Mesenteric fat pad (tissue), 1 donor: Measurements from ENCODE around the gene MRPS2. TPM values are rescaled to one million over a fixed set of nuclear protein-coding genes. Genes with fewer than 3 reads are reported as not detected.
"Not testable (repeated sequence)": the region's sequence is repeated elsewhere in the genome, so short reads cannot be mapped to it uniquely, and the experiment has no call there.

Experiments
- DNase-seq: peaks from one replicate; pipeline ENCODE4 v3.0.0-alpha.2; 2020; ENCODE audit warnings: low spot score
- long read RNA-seq: library from polyadenylated mRNA; unstranded; transcript quantifications from one replicate; pipeline ENCODE4 v2.0.0, GENCODE V29; 2020
- total RNA-seq: library from RNA; stranded (reverse); fragmentation: NEBNext Ultra II Directional; extraction: Animal tissue kit (Norgen Biotek cat#: 25700); gene quantifications from one replicate; pipeline ENCODE4 v1.2.1, GENCODE V29; 2021
- donor health status: DM: yes; HTN: yes; CAD: no.

MRPS2 gene
- total RNA-seq: 25.9 TPM
- long read RNA-seq, transcript MRPS2-201 (4 exons, 1,510 nt): major isoform, 159 of 164 reads
- long read RNA-seq, partial matches to known transcripts: 4 of 164 reads
- long read RNA-seq, other reads (novel, unspliced or antisense): 0 of 164 reads

DNA sequence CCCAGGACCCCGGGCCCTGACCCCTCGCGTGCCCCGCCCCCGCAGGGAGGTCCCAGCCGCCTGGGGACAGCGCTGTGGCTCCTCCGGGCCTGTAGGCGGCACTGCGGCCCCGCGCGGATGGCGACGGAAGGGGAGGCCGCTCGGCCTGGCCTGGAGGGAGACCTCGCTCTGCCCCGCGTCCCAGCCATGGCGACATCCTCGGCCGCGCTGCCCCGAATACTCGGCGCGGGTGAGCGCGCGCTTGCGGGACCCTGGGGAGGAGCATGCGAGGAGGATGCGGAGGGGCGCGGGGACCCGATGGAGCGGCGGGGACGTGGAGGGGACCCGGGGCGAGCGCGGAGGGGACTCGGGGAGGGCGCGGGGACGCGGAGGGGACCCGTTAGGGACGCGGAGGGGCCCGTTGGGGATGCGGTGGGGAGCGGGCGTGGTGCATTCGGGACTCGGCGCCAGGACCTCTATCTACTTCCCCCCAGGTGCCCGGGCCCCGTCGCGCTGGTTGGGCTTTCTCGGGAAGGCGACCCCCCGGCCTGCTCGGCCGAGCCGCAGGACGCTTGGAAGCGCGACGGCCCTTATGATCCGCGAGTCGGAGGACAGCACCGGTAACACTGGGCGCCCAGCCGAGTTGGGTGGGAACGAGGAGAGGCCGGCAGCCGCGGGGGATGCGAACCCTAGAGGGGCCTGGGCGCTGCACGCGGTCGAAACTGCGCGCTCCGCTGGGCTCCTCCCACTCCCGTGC lies at the start of gene MRPS2:
TSS of gene MRPS2 (plus strand) at position 158 of the 736 bp plus-strand sequence. CDS start at position 187, 29 bp downstream.
- DNase-seq: peak; percentile 96

GRCh38 chr9:135450956-135451355 lies 49.5 kb upstream of the MRPS2 start:
- DNase-seq: peak; percentile 67

GRCh38 chr9:135451909-135452308 lies 48.6 kb upstream of the MRPS2 start:
- peak; percentile 5 for DNase-seq

- DNase-seq: no peak
Observed at GRCh38 chr9:135454737-135455136, 45.7 kb upstream of the MRPS2 start.

- DNase-seq: no peak
Observed at GRCh38 chr9:135455401-135456030, 45.0 kb upstream of the MRPS2 start.

DNA sequence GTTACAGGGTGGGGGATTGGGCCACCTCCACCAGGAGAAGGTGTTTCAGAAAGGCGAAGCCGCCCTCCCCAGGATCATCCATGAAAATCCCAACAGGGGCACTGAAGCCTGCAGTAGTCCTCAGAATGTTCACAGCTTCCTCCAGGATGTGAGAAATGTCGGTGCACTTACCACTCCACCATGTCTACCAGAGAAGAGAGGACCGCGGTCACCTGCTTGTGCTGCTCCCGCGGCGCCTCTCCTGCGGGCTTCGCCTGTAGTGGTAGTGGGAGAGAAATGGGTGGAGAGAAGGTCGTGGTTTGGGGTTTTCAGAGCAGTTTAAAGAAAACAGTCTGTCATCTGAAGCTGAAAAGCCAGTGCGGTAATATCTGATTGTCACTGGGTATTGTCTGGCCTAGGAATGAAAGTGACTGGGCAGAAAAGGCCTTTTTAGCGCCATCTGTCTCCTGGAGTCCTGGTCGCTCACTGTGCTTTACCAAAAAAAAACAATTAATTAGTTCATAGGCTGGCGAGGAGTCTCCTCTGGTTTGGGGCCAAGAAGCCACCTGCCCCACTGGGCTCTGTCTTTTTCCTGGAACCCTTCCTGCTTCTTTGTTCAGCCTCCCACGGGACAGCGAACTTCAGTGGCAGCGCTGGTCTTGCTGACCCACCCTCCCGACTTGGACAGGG lies 43.9 kb upstream of the MRPS2 start:
- DNase-seq: no peak

DNA sequence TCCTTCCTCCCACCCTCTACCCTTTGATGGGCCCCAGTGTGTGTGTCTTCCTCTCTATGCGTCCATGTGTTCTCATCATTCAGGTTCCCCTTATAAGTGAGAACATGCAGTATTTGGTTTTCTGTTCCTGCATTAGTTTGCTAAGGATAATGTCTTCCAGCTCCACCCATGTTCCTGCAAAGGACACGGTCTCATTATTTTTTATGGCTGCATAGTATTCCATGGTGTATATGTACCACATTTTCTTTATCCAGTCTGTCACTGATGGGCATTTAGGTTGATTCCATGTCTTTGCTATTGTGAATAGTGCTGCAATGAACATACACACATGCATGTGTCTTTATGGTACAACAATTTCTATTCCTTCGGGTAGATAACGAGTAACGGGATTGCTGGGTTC lies 42.0 kb upstream of the MRPS2 start:
- DNase-seq: not testable (repeated sequence)

DNA sequence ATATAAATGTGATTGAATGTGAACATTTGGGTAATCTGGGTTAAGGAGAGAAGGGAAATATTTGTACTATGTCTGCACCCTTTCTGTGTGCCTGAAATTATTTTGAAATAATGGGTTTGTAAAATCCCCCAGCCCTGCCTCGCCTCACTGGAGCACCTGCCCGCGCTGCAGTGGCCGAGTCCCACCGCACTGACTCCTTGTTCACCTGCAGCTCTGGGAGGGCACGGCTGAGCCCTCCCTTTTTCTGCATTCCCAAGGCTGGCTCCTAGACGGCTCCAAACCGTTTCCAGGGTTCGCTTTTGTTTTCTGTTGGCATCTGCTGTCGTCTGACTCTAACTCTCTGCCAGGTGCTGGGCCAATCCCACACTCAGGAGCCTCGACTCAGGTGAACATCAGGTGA lies 38.5 kb upstream of the MRPS2 start:
- DNase-seq: no peak

GRCh38 chr9:135463140-135463539 lies 37.3 kb upstream of the MRPS2 start:
- no peak for DNase-seq

DNA sequence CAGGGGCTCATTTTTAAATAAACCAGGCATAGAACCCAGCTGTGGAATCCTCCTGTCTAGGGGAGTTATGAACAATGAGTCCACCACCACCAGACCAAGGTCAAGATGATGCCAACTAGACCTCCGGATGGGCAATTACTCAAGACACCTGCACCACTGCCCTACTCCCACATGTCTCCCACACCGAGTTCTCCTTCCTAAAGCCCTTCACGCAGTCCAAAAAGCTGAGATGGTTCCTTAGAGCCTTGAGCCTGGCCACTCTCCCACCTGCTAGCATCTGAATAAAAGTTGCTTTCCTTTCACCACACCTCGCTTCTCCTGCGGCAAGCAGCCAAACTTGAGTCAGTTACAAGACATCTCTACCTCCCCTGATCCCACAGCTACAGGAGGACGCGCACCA lies 36.3 kb upstream of the MRPS2 start:
- DNase-seq: no peak

DNA sequence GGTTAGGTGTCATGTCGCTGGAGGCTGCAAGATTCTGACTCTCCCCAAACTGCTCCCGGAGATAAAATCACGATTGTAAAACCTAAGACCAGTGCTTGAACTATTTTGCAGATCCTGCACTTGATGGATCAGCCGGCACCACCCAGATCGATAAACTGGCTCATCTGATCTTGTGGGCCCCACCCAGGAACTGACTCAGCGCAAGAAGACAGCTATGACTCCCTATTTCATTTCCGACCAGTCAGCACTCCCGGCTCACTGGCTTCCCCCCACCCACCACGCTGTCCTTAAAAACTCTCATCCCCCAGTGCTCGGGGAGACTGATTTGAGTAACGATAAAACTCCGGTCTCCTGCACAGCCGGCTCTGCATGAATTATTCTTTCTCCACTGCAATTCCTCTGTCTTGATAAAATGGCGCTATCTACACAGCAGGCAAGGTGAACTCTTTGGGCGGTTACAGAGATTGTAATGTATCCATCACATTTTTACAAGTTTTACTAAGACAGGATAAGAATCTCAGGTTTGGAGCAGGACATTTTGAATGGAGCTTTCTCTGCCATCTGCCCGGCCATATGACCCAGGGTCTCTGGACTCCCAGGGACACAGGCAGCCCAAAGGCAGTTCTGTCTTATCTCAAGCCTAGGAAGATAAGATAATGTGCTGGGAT lies 31.5 kb upstream of the MRPS2 start:
- DNase-seq: no peak

GRCh38 chr9:135471791-135472640 lies 28.5 kb upstream of the MRPS2 start:
- DNase-seq: no peak

DNA sequence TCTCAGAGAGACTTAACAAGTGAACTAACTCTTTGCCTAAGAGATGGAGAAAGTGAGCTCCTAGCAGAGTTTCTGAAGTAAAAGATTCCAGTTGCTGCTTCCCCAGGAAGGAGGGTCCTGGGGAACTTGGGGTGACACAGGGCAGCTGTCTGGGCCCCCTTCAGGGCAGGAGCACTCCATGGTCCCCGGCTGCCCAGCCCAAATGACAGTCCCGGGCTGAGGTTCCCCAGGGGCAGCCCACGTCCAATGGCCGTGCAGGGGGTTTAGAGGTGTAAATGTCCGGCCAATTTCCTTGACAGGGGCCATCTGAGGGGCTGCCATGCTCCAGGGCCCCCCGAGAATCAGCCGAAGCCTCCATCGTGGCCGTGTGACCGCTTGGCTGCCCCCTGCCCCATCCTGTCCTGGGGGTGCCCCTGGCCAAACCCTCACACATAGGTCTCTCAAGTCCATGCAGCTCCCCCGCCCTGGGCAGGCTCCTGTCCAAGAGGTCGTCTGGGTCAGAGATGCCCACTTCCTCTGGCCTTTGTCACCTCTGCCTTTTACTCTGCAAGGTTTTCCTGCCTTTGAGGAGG lies 26.4 kb upstream of the MRPS2 start:
- DNase-seq: no peak

- no peak for DNase-seq
Observed at GRCh38 chr9:135474915-135475314, 25.6 kb upstream of the MRPS2 start.

DNA sequence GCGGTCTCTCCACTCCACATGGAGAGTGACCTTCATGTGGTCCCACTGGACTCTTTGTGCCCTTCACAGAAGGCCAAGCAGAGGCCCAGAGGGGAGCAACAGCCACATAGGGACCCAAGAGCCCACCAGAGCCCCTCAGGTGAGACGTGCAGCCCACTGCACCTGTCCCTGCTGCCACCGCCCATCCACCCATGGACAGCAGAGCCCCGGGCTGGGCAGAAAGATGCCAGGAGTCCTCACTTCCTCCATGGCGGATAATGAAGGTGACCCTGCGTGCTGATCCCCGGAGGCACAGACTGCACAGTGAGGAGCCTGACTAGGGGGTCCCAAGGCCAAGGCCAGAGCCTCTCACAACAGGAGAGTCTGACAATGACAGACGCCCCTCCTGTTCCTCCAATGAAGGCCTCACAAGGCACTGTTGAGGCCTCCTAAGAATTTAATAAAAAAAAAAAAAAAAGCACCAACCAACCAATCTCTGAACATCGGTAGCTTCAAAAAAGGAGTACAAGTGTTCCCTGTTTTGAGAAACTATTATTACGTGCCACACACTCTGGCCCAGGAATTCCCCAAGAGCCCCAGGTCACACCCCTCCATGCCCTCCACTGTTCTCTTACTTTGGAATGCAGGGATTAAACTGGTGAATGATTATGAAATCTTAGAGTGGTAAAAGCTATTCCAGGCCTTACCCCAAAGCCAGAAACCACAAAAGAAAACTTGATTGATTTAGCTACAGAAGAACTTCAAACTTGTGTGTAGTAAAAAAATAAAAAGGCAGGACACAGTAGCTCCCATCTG lies 23.7 kb upstream of the MRPS2 start:
- DNase-seq: no peak

DNA sequence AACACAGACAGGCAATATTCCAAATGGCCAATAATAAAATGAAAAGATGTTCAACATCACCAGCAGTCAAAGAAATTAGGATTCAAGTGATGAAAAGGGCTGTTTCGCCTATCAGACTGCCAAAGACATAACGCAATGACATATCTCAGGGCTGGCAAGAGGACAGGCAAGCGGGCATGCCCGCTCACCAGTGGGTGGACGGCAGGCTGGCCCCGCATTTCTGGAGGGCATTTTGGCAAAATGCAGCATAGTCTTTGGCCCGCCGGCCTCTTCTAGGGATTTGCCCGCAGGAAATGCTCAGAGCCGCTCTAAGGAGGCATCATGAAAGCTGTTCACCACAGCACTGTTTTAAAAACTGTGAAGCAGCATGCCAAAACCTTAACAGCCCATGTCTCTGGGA lies 22.3 kb upstream of the MRPS2 start:
- DNase-seq: no peak

DNA sequence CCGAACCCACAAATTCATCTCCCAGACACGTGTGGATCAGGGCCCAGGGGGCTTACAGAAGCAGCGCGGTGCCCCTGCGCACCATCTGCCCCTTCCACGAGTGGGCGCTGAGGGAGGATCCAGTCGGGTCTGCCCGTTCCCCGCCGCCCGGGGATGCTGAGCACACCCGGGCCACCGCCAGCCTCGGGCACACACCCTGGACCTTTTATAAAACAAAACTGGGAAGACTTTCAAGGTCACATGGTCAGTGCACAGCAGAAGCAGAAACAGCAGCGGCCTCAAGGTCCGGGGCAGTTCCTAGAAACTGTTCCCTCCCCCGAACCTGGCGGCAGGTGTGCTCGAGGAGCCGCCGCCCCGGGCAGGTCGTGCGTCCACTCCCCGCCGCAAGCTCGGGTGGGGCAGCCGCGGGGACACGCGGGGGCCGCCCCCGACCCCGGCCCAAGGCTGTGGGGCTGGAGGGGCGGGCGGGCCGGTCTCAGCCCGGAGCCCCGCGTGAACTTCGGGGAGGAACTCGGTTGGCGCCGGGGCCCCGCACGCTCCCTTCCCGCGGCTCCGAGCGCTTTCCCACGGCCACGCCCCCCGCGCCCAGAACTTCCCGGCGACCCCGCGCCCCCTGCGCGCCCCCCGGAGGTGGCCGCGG lies 21.5 kb upstream of the MRPS2 start:
- DNase-seq: no peak

DNA sequence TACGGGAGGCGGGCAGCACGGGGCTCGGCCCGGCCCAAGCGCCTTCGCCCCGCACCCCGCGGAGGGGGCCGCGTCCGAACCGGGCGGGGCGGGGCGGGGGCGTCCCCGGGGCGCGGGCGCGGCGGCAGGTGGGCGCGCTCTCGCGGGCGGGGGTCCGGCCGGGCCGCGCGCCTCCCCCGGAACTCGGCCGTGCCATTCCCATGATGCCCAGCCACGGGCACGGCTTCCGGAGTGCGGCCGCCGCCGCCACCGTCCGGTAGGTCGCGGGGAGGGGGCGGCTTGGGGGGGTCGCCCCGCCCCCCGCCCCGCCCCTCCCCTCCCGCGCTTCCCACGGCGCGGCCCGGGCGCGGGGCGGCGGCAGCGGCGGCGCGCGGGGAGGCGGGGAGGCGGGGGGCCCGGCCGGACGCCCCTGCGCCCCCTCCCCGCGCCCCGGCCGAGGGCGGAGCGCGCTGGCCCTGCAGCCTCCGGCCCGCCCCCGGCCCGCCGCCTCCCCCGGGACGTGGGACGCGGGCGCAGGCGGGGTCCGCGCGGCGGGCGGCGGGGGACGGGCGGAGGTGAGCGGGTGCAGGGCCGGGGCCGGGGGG lies 20.9 kb upstream of the MRPS2 start, which contains the start of gene PPP1R26:
TSS of gene PPP1R26 (plus strand) at position 314 of the 584 bp plus-strand sequence. CDS start 4,729 bp downstream, outside the sequence.
- no peak for DNase-seq
